GM21447 (cell line): ENCODE results near the gene AP1B1.

Experiments
- ATAC-seq: cut with Tn5 transposase; IDR thresholded peaks from one replicate; pipeline ENCODE4 v1.9.1; 2021; ENCODE audit not compliant: unreplicated experiment

AP1B1 gene

DNA sequence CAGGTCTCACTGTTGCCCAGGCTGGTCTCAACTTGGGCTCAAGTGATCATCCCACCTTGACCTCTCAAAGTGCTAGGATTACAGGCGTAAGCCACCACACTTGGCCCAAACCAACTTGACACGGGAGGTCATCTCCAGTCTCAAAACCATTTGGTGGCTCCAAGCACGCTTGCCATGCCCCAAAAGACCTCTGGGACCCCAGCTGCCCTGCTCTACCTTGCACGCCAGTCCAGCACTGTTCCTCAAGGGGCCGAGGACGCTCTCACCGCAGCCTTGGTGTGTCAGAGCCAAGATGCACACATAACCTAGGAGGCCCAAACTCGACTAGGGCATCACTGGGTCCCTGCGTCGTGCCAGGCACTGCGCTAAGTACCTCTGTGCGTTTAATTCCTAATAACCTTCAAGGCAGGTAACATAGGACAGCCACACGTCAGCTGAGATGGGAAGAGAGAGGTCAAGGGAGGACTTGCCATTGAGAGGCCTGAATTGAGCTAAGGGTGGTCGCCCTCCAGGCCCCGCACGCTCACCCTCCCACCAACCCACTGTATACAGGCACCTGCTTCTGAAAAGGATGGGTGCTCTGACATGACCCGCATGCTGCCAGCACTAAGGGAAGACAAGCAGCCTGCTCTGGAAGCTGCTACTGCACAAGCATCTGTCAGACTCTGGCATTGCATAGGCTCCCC, 86.5 kb downstream of the AP1B1 start:
- ATAC-seq, result no peak

DNA sequence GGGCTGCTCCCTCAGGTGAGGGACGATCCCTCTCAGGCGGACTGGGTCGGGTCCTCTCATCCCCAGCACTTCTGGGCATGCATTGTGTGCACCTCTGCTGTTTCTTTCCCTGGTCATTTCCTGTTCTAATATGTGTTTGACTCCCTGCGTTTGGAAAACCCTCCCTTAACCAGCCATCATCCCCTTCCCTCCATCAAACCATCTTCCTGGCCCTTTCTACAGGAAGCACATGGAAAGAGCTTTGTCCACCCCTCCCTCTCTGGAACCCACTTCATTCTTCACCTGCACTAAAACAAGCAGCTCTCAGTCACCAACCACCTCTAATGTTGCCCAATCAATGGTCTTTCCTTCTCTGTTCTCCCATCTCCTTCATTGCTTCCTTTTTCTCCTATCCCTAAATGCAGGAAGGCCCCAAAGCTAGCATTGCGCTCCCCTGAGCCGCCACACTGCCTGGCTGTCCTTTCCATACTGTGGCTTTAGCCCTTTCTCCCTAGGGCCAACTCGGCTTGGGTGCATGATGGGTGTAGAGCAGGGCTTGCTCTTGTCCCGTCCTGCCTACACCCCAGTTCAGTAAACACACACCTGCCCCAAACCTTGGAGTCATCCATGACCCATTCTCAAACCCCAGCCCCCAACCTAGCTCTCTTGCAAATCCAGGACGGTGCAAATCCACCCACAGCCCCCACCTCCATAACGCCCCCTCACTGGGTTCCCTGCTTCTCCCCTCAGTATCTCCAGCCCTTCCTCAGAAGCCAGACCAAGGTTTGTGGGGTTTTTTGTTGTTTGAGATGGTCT, 87.4 kb downstream of the AP1B1 start:
- no peak for ATAC-seq

DNA sequence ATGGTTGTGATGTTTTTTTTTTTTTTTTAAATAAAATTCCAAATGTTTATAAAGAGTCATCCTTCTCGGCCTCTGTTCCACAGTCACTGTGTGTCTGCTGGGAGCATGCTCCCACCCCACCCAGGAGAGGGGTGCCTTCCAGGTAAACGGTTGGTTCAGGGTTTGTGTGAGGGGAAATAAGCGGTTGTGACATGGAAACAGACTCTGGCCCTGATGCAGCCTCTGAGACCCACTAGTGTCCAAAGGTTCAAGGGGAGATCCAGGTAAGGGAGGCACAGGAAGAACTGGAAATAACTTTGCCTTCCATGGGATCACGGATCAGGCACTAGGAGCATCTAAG, 87.9 kb downstream of the AP1B1 start:
- ATAC-seq, result no peak

DNA sequence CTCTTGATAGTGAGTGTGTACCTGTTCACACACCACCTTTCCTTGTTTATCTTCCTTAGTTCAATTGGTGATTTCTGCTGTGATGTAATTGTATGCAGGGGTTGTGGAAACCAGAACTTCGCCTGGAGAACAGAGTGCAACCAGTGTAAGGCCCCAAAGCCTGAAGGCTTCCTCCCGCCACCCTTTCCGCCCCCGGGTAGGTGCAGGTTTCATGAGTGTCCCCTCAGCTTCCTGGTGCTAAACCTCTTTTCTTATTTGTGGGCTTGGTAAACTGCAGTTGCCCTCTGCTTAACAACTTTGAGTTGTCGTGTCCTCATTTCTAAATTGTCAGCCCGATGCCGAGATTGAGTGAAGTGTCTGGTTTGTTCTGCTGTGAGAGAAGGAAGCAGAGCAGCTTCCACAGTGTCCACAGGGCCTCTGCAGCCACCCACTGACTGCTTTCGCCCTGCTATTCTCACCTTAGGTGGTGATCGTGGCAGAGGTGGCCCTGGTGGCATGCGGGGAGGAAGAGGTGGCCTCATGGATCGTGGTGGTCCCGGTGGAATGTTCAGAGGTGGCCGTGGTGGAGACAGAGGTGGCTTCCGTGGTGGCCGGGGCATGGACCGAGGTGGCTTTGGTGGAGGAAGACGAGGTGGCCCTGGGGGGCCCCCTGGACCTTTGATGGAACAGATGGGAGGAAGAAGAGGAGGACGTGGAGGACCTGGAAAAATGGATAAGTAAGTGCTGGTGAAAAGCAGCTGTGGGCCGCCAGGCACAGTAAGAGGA, 89.1 kb downstream of the AP1B1 start:
- no peak for ATAC-seq

GRCh38 chr22:29298641-29299040, 89.7 kb downstream of the AP1B1 start:
- ATAC-seq, result no peak

DNA sequence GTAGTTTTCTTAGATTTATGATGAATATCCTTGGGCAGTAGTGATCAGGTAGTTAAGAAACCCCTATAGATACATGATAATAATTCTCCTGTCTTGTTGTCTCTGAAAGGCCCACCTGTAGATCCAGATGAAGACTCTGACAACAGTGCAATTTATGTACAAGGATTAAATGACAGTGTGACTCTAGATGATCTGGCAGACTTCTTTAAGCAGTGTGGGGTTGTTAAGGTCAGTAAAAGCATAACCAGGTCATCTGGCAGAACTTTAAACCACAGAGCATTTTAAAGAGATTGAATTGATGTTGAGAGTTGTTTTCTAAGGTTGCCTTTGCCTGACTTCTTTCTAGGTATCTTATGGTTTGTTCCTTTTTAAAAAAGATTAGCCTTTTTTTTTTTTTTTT, 96.0 kb downstream of the AP1B1 start:
- ATAC-seq, result no peak

GRCh38 chr22:29291215-29291614, 97.2 kb downstream of the AP1B1 start:
- no peak for ATAC-seq

GRCh38 chr22:29290061-29290460, 98.3 kb downstream of the AP1B1 start:
- ATAC-seq, result no peak

DNA sequence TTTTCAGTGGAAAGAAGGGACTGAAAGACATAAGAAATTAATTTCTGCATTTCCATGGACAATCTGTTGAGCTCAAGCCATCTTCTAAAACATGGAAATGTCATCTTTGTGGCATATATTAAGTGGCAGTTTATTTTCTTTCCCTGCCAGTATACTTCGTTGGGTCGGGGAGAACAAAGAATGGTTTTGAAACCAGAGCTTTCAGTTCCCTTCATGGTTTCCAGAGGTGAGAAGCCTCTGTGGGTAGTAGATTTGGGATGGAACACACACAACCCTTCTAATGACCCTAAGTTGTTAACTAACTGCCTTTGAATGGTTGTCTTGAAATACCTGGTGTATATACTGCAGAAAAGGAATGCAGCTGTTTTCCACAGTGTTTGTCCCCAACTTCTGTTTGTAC, 99.5 kb downstream of the AP1B1 start:
- ATAC-seq, result no peak

DNA sequence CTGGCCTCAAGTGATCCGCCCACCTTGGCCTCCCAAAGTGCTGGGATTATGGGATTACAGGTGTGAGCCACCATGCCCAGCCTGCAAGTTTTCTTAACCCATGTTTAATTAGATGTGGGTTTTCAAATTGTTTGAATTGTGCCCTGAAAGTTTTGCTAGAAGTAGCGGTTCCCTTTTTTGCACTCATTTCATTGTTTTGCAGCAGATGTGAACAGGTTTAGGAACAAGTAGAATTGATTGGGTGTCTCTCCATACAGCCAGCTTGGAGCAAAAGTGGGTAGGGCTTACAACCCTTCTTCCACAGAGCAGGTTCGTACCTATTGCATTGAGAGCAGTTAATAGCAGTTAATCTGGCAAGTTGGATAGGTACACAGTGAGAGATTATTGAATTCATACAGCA, 104.2 kb downstream of the AP1B1 start:
- ATAC-seq, result no peak

- ATAC-seq, result no peak
Measured at GRCh38 chr22:29277927-29278326, 110.4 kb downstream of the AP1B1 start.
